ENCODE measurements around the gene ZDHHC7.

- no peak for TF ChIP-seq CTCF (IDR thresholded peaks at IDR 0.05)
- no peak for TF ChIP-seq POLR2A (IDR thresholded peaks at IDR 0.05)
Measured at GRCh38 chr16:85051067-85051581, 39.8 kb upstream of the ZDHHC7 start.
